Measurements from ENCODE around the gene RAC2.

RAC2 gene

GRCh38 chr22:37192204-37192603, 51.9 kb downstream of the RAC2 start:
- Histone ChIP-seq H3K4me3 (ENCODE audit: low read depth, low read length, poor library complexity, severe bottlenecking) (no peak overlapping the region), H3K4me2 (ENCODE audit: low read length) (no peak overlapping the region), H3F3A (ENCODE audit: insufficient read depth, low read length) (no peaks in the 10 kb centered on the region), H3K36me3 (ENCODE audit: insufficient read depth, low read length) (no peaks in the 10 kb centered on the region; the same call in 1 of the 2 replicates), H3K9me3 (ENCODE audit: low read length) (peaks cover 12% of the 10 kb centered on the region), H4K20me1 (ENCODE audit: insufficient read depth, low read length) (no peaks in the 10 kb centered on the region), H3K27me3 (ENCODE audit: insufficient read depth, low read length) (peaks cover 15% of the 10 kb centered on the region; the same call in 1 of the 2 replicates), H3K9ac (ENCODE audit: low read length) (no peak overlapping the region), H3K9me2 (ENCODE audit: low read depth, low read length) (no peaks in the 10 kb centered on the region), H2AFZ (ENCODE audit: low read length) (no peak overlapping the region), H3K79me2 (ENCODE audit: insufficient read depth, low read length) (no peaks in the 10 kb centered on the region), H3K27ac (ENCODE audit: low read depth, low read length, poor library complexity, severe bottlenecking) (no peak overlapping the region), H3K4me1 (ENCODE audit: insufficient read depth, low read length, severe bottlenecking) (no peaks in the 10 kb centered on the region)
- TF ChIP-seq CTCF (IDR thresholded peaks at IDR 0.05; ENCODE audit: low read length) (no peak), EZH2 (IDR thresholded peaks at IDR 0.05; ENCODE audit: borderline replicate concordance, low read length) (no peak)

- H3K27me3 ChIP-seq (ENCODE audit: insufficient read depth, low read length), result peaks cover 15% of the 10 kb centered on the region; the same call in 1 of the 2 replicates
- TF ChIP-seq EZH2 (IDR thresholded peaks at IDR 0.05; ENCODE audit: borderline replicate concordance, low read length), result no peak
- TF ChIP-seq CTCF (IDR thresholded peaks at IDR 0.05; ENCODE audit: low read length), result no peak
- peaks cover 12% of the 10 kb centered on the region for H3K9me3 ChIP-seq (ENCODE audit: low read length)
- H3F3A ChIP-seq (ENCODE audit: insufficient read depth, low read length), result no peaks in the 10 kb centered on the region
- H3K36me3 ChIP-seq (ENCODE audit: insufficient read depth, low read length), result no peaks in the 10 kb centered on the region; the same call in 1 of the 2 replicates
- H3K4me1 ChIP-seq (ENCODE audit: insufficient read depth, low read length, severe bottlenecking), result no peaks in the 10 kb centered on the region
- no peaks in the 10 kb centered on the region for H4K20me1 ChIP-seq (ENCODE audit: insufficient read depth, low read length)
- H2AFZ ChIP-seq (ENCODE audit: low read length), result no peak overlapping the region
- no peaks in the 10 kb centered on the region for H3K9me2 ChIP-seq (ENCODE audit: low read depth, low read length)
- no peak overlapping the region for H3K4me3 ChIP-seq (ENCODE audit: low read depth, low read length, poor library complexity, severe bottlenecking)
- no peak overlapping the region for H3K4me2 ChIP-seq (ENCODE audit: low read length)
- H3K9ac ChIP-seq (ENCODE audit: low read length), result no peak overlapping the region
- no peaks in the 10 kb centered on the region for H3K79me2 ChIP-seq (ENCODE audit: insufficient read depth, low read length)
- no peak overlapping the region for H3K27ac ChIP-seq (ENCODE audit: low read depth, low read length, poor library complexity, severe bottlenecking)
Measured at GRCh38 chr22:37190262-37190780, 53.7 kb downstream of the RAC2 start.

- Histone ChIP-seq H3K36me3 (ENCODE audit: insufficient read depth, low read length) (no peaks in the 10 kb centered on the region; the same call in 1 of the 2 replicates), H3K4me3 (ENCODE audit: low read depth, low read length, poor library complexity, severe bottlenecking) (no peak overlapping the region), H3K9me2 (ENCODE audit: low read depth, low read length) (no peaks in the 10 kb centered on the region), H2AFZ (ENCODE audit: low read length) (no peak overlapping the region), H4K20me1 (ENCODE audit: insufficient read depth, low read length) (no peaks in the 10 kb centered on the region), H3K9ac (ENCODE audit: low read length) (no peak overlapping the region), H3K27me3 (ENCODE audit: insufficient read depth, low read length) (peaks cover 20% of the 10 kb centered on the region; the same call in 1 of the 2 replicates), H3K27ac (ENCODE audit: low read depth, low read length, poor library complexity, severe bottlenecking) (no peak overlapping the region), H3K9me3 (ENCODE audit: low read length) (peaks cover 12% of the 10 kb centered on the region), H3K4me2 (ENCODE audit: low read length) (no peak overlapping the region), H3F3A (ENCODE audit: insufficient read depth, low read length) (no peaks in the 10 kb centered on the region), H3K4me1 (ENCODE audit: insufficient read depth, low read length, severe bottlenecking) (no peaks in the 10 kb centered on the region), H3K79me2 (ENCODE audit: insufficient read depth, low read length) (no peaks in the 10 kb centered on the region)
- no peak for TF ChIP-seq CTCF (IDR thresholded peaks at IDR 0.05; ENCODE audit: low read length)
- no peak for TF ChIP-seq EZH2 (IDR thresholded peaks at IDR 0.05; ENCODE audit: borderline replicate concordance, low read length)
Measured at GRCh38 chr22:37188901-37189466, 55.1 kb downstream of the RAC2 start.
